ENCODE data around the gene PALLD. TPM values are rescaled to one million over a fixed set of nuclear protein-coding genes. Genes with fewer than 3 reads are reported as not detected.

The PALLD gene
- total RNA-seq, 1 donor from 2014 or later = 396 TPM

GRCh38 chr4:168817370-168817769, 320.5 kb downstream of the PALLD start:
- no peaks in the 10 kb centered on the region for H3K36me3 Mint-ChIP-seq (ENCODE audit: unreplicated experiment)
- H3K9me3 Mint-ChIP-seq (ENCODE audit: unreplicated experiment) = no peaks in the 10 kb centered on the region
- H3K27ac Mint-ChIP-seq (ENCODE audit: unreplicated experiment) = peak overlapping the region; percentile 95
- H3K4me1 Mint-ChIP-seq (ENCODE audit: unreplicated experiment) = peaks cover 69% of the 10 kb centered on the region
- H3K4me3 Mint-ChIP-seq (ENCODE audit: unreplicated experiment) = peak overlapping the region; percentile 57
- no peaks in the 10 kb centered on the region for H3K27me3 Mint-ChIP-seq (ENCODE audit: unreplicated experiment)
- TF ChIP-seq CTCF (IDR thresholded peaks at IDR 0.05) = no peak
- DNase-seq (ENCODE audit: extremely low spot score, unreplicated experiment) = no peak

- peaks cover 26% of the 10 kb centered on the region for H3K4me1 Mint-ChIP-seq (ENCODE audit: unreplicated experiment)
- H3K4me3 Mint-ChIP-seq (ENCODE audit: unreplicated experiment) = no peak overlapping the region
- H3K9me3 Mint-ChIP-seq (ENCODE audit: unreplicated experiment) = no peaks in the 10 kb centered on the region
- TF ChIP-seq CTCF (IDR thresholded peaks at IDR 0.05) = no peak
- peak overlapping the region; percentile 18 for H3K27ac Mint-ChIP-seq (ENCODE audit: unreplicated experiment)
- peaks cover 11% of the 10 kb centered on the region for H3K36me3 Mint-ChIP-seq (ENCODE audit: unreplicated experiment)
- no peaks in the 10 kb centered on the region for H3K27me3 Mint-ChIP-seq (ENCODE audit: unreplicated experiment)
- DNase-seq (ENCODE audit: extremely low spot score, unreplicated experiment) = no peak
These were observed 325.6 kb downstream of the PALLD start for GRCh38 chr4:168822481-168822880.

GRCh38 chr4:168825975-168826374, 329.1 kb downstream of the PALLD start:
- peaks cover 21% of the 10 kb centered on the region for H3K36me3 Mint-ChIP-seq (ENCODE audit: unreplicated experiment)
- H3K9me3 Mint-ChIP-seq (ENCODE audit: unreplicated experiment) = no peaks in the 10 kb centered on the region
- no peak for DNase-seq (ENCODE audit: extremely low spot score, unreplicated experiment)
- H3K4me3 Mint-ChIP-seq (ENCODE audit: unreplicated experiment) = no peak overlapping the region
- no peaks in the 10 kb centered on the region for H3K27me3 Mint-ChIP-seq (ENCODE audit: unreplicated experiment)
- H3K4me1 Mint-ChIP-seq (ENCODE audit: unreplicated experiment) = peaks cover 13% of the 10 kb centered on the region
- no peak overlapping the region for H3K27ac Mint-ChIP-seq (ENCODE audit: unreplicated experiment)
- TF ChIP-seq CTCF (IDR thresholded peaks at IDR 0.05) = no peak

- no peak for TF ChIP-seq CTCF (IDR thresholded peaks at IDR 0.05)
- peak overlapping the region; percentile 53 for H3K27ac Mint-ChIP-seq (ENCODE audit: unreplicated experiment)
- H3K9me3 Mint-ChIP-seq (ENCODE audit: unreplicated experiment) = no peaks in the 10 kb centered on the region
- no peak for DNase-seq (ENCODE audit: extremely low spot score, unreplicated experiment)
- H3K36me3 Mint-ChIP-seq (ENCODE audit: unreplicated experiment) = peaks cover 21% of the 10 kb centered on the region
- H3K4me1 Mint-ChIP-seq (ENCODE audit: unreplicated experiment) = peaks cover 18% of the 10 kb centered on the region
- H3K27me3 Mint-ChIP-seq (ENCODE audit: unreplicated experiment) = no peaks in the 10 kb centered on the region
- no peak overlapping the region for H3K4me3 Mint-ChIP-seq (ENCODE audit: unreplicated experiment)
These were observed 329.8 kb downstream of the PALLD start for GRCh38 chr4:168826620-168827019.

GRCh38 chr4:168830777-168831512, 334.1 kb downstream of the PALLD start:
- TF ChIP-seq CTCF (IDR thresholded peaks at IDR 0.05) = no peak
- no peak for DNase-seq (ENCODE audit: extremely low spot score, unreplicated experiment)
- H3K4me1 Mint-ChIP-seq (ENCODE audit: unreplicated experiment) = peaks cover 47% of the 10 kb centered on the region
- H3K27ac Mint-ChIP-seq (ENCODE audit: unreplicated experiment) = peak overlapping the region; percentile 90
- peaks cover 28% of the 10 kb centered on the region for H3K36me3 Mint-ChIP-seq (ENCODE audit: unreplicated experiment)
- H3K9me3 Mint-ChIP-seq (ENCODE audit: unreplicated experiment) = no peaks in the 10 kb centered on the region
- peak overlapping the region; percentile 87 for H3K4me3 Mint-ChIP-seq (ENCODE audit: unreplicated experiment)
- no peaks in the 10 kb centered on the region for H3K27me3 Mint-ChIP-seq (ENCODE audit: unreplicated experiment)

Measured in osteocyte (in vitro differentiated cells).